CD4-positive, alpha-beta T cell treated with Interleukin-17A for 4 hours (primary cell): Measurements from ENCODE around the gene UGT2B11.
"Not testable (repeated sequence)": the region's sequence is repeated elsewhere in the genome, so short reads cannot be mapped to it uniquely, and the experiment has no call there.

ENCODE experiments used
- DNase-seq: peaks from one replicate; pipeline ENCODE4 v3.0.0-alpha.2; 2020; ENCODE audit warnings: mixed read lengths

Gene UGT2B11

DNA sequence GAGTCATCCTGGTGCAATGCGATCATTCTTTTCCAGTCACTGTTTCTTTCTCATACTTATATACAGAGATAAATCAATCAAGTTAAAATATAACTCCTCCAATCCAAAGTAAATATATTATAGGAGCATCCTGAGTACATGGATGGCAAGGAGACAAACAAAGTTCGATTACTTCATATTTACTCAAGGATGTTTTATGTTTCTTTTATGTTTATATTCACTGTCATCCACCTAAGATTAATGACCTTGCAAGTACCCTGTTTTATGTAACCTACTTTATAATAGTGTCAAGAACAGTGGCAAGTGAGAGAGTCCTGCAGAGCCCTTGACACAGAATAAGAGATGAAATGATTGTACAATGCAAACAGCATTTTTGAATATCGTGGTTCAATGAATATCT is at the start of gene UGT2B11:
Gene UGT2B11, minus strand, starts transcription at position 33 of the 400 bp plus-strand sequence. Its CDS starts 26 bp downstream, at position 7.
- no peak for DNase-seq

DNA sequence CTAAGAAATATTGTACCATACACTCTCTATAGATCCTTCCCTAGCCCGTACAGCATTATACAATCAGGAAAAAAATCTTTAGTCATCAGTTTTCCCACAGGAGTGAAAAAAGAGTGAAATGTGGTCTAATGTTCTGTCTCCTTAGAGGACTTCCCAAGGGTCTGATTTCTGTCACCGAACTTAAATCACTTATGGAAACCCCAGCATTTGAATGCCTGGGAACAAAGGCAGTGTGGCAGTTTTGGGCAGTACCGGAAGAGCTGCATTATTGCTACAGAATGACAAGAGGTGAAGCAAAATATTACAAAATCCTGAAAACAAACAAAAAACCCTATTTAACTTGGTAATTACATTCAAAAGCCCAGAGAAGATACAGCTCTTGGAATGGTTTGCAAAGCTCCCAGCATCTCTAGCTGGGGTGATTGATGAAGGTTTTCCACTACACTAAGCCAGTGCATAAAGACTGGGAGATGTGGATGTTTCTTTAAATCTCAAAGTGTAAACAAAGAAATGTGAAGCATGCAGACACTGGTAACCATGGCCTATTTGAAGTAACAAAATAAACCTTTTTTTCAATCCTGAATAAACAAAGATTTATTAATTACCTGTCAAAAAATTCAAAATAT is 38.7 kb upstream of the UGT2B11 start:
- not testable (repeated sequence) for DNase-seq

GRCh38 chr4:69250884-69251283 is 36.3 kb upstream of the UGT2B11 start:
- not testable (repeated sequence) for DNase-seq

- not testable (repeated sequence) for DNase-seq
These were observed 28.2 kb upstream of the UGT2B11 start for GRCh38 chr4:69242562-69243240.

- not testable (repeated sequence) for DNase-seq
These were observed 27.2 kb upstream of the UGT2B11 start for GRCh38 chr4:69241746-69242145.

- not testable (repeated sequence) for DNase-seq
These were observed 26.2 kb upstream of the UGT2B11 start for GRCh38 chr4:69240787-69241186.

GRCh38 chr4:69239557-69240168 is 25.1 kb upstream of the UGT2B11 start:
- no peak for DNase-seq

DNA sequence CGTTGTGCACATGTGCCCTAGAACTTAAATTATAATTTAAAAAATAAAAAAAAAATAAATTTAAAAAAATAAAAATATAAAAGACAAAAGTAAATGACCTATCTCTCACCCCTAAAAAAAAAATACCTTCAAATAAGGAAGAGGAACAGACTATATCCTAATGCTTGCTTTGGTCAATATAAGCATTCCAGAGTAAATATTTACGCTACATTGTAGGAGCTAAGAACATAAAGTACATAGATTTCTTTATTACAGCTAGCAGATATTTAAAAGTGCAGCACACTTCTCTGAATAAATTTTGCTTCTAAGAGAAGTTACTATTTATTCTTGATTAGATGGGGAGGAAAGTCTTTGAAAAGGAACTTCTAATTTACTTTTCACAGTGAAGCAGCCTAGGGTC is 24.5 kb upstream of the UGT2B11 start:
- DNase-seq = no peak

- DNase-seq = no peak
These were observed 10.3 kb upstream of the UGT2B11 start for GRCh38 chr4:69224891-69225290.

DNA sequence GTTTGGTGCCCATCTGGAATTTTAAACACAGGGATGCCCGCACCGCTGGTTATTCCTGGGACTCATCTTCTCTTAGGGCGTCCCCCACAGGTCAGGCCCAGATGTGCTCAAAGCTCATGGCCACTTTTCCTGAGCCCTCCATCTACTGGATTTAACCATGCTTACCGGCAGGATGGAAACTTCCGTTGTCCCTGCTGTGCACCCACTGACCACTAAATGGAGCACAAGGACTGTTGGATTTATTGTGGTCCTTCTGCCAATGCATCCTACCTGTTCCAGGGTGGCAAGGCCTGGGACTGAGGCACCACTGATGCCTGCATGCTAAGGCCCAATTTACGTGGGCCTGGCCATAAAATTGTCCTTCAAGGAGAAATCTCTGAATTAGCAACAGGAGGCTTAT is 8.7 kb upstream of the UGT2B11 start:
- DNase-seq = not testable (repeated sequence)

DNA sequence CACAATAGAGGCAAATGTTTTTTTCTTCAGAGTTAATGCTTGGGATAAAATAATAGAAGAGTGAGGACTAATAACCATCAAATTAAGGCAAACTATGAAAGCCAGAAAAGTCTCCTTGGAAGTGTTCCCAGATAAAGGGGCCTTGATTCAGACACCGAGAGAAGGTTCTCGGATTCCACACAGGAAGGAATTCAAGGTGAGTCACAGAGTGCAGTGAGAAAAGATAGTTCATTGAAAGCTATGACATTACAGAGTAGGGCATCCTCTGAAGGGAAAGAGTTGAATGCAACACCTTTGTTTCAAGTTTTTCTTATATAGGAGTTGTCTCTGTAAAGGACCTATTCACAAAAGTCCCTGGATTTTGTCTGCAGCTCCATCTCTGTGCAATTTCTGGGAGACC is 3.9 kb upstream of the UGT2B11 start:
- DNase-seq = not testable (repeated sequence)

- DNase-seq = no peak
These were observed 3.6 kb downstream of the UGT2B11 start for GRCh38 chr4:69210911-69211310.

DNA sequence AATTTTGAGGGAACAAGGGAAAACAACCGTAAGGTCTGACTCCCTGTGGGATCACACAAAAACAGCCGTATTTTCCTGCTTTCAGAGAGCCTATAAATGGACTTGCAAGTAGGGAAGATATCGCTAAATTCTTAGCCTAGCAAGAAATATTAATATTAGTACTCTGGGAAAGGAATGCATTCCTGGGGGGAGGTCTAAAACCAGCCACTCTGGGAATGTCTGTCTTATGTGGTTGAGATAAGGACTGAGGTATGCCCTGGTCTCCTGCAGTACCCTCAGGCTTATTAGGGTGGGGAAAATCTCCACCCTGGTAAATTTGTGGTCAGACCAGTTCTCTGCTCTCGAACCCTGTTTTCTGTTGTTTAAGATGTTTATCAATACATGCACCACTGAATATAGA is 16.0 kb downstream of the UGT2B11 start:
- not testable (repeated sequence) for DNase-seq

GRCh38 chr4:69196209-69196965 is 18.2 kb downstream of the UGT2B11 start:
- no peak for DNase-seq

DNA sequence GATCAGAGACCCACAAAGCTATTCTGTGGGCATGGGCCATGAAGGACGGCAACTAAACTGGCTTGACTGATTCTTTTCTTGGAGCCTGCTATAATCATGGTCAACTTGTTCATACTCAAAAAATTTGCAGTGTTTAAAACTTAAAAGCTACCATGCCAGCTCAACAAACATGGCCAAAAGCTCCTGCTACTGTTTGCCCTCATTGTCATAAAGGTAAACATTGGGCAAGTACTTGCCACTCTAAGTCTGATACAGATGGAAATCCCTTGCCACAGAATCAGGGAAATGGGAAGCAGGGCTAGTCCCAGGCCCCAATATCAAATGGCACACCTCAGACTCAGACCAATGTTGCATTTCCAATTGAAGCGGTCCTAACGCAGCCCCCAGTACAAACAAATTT is 20.4 kb downstream of the UGT2B11 start:
- DNase-seq = no peak

DNA sequence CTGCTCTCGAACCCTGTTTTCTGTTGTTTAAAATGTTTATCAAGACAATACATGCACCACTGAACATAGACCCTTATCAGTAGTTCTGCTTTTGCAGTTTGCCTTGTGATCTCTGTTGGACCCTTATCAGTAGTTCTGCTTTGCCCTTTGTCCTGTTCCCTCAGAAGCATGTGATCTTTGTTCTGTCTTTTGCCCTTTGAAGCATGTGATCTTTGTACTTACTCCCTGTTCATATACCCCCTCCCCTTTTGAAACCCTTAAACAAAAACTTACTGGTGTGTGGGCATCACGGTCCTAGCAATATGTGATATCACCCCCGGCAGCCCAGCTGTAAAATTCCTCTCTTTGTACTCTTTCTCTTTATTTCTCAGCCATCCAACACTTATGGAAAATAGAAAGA is 22.6 kb downstream of the UGT2B11 start:
- not testable (repeated sequence) for DNase-seq

GRCh38 chr4:69190621-69191020 is 23.9 kb downstream of the UGT2B11 start:
- not testable (repeated sequence) for DNase-seq

DNA sequence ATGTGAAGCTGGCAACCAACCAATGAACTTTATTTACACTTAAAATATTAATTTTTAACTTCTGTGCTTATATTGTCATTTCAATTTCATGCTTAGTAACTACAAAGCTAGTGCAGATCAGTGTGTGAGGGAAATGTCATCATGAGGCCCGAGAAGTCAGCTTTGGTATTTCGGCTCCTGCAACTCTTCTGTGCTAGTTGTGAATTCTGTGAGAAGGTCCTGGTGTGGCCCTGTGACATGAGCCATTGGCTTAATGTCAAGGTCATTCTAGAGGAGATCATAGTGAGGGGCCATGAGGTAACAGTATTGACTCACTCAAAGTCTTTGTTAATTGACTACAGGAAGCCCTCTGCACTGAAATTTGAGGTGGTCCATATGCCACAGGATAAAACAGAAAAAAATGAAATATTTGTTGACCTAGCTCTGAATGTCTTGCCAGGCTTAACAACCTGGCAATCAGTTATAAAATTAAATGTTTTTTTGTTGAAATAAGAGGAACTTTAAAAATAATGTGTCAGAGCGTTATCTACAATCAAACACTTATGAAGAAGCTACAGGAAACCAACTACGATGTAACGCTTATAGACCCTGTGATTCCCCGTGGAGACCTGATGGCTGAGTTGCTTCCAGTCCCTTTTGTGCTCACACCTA is 32.9 kb downstream of the UGT2B11 start:
- not testable (repeated sequence) for DNase-seq

- not testable (repeated sequence) for DNase-seq
These were observed 34.7 kb downstream of the UGT2B11 start for GRCh38 chr4:69179817-69180216.

- DNase-seq = not testable (repeated sequence)
These were observed 35.8 kb downstream of the UGT2B11 start for GRCh38 chr4:69178751-69179205.

- not testable (repeated sequence) for DNase-seq
These were observed 44.1 kb downstream of the UGT2B11 start for GRCh38 chr4:69170233-69171134.
